ENCODE data around the gene ADCK2. TPM values are rescaled to one million over a fixed set of nuclear protein-coding genes. Genes with fewer than 3 reads are reported as not detected.
A peak's percentile ranks its signal among the peaks of the same experiment; 100 is the strongest.

Gene ADCK2
- total and polyA plus RNA-seq, 2 donors, result 10.4 to 17.8 TPM

GRCh38 chr7:140635345-140635744, 37.4 kb upstream of the ADCK2 start:
- 85% methylated on average over 5 of the region's 5 CpGs for WGBS
- no peak for DNase-seq (ENCODE audit: low read depth in 6 of 9, low spot score in 9 of 9)
- Histone ChIP-seq H3K36me3 (ENCODE audit: control insufficient read depth in 2 of 2, insufficient read depth in 2 of 2, low read length in 1 of 2) (no peaks in the 10 kb centered on the region), H3K27ac (ENCODE audit: low read depth in 1 of 2, low read length in 1 of 2) (no peak overlapping the region), H3K27me3 (ENCODE audit: control insufficient read depth in 2 of 2, insufficient read depth in 1 of 2, low read length in 1 of 2) (peaks cover 19 to 46% of the 10 kb centered on the region in 2 donors), H3K9me3 (ENCODE audit: control insufficient read depth in 2 of 2, insufficient read depth in 1 of 2, low read length in 1 of 2) (no peaks in the 10 kb centered on the region), H3K4me3 (ENCODE audit: low read length in 2 of 2) (no peak overlapping the region), H3K4me1 (ENCODE audit: control insufficient read depth in 2 of 2, insufficient read depth in 2 of 2, low read length in 2 of 2) (peaks cover 3 to 7% of the 10 kb centered on the region in 2 donors)

- Histone ChIP-seq H3K27me3 (ENCODE audit: control insufficient read depth in 2 of 2, insufficient read depth in 1 of 2, low read length in 1 of 2) (peaks cover 23 to 48% of the 10 kb centered on the region in 2 donors), H3K27ac (ENCODE audit: low read depth in 1 of 2, low read length in 1 of 2) (no peak overlapping the region), H3K9me3 (ENCODE audit: control insufficient read depth in 2 of 2, insufficient read depth in 1 of 2, low read length in 1 of 2) (no peaks in the 10 kb centered on the region), H3K4me1 (ENCODE audit: control insufficient read depth in 2 of 2, insufficient read depth in 2 of 2, low read length in 2 of 2) (peaks cover 3 to 7% of the 10 kb centered on the region in 2 donors), H3K36me3 (ENCODE audit: control insufficient read depth in 2 of 2, insufficient read depth in 2 of 2, low read length in 1 of 2) (no peaks in the 10 kb centered on the region), H3K4me3 (ENCODE audit: low read length in 2 of 2) (no peak overlapping the region)
- DNase-seq (ENCODE audit: low read depth in 6 of 9, low spot score in 9 of 9), result no peak
- 97% methylated on average over 5 of the region's 5 CpGs for WGBS
Observed at GRCh38 chr7:140635816-140636215, 36.9 kb upstream of the ADCK2 start.

- Histone ChIP-seq H3K27ac (ENCODE audit: low read depth in 1 of 2, low read length in 1 of 2) (no peak overlapping the region), H3K36me3 (ENCODE audit: control insufficient read depth in 2 of 2, insufficient read depth in 2 of 2, low read length in 1 of 2) (no peaks in the 10 kb centered on the region), H3K4me1 (ENCODE audit: control insufficient read depth in 2 of 2, insufficient read depth in 2 of 2, low read length in 2 of 2) (peaks cover 3 to 7% of the 10 kb centered on the region in 2 donors), H3K9me3 (ENCODE audit: control insufficient read depth in 2 of 2, insufficient read depth in 1 of 2, low read length in 1 of 2) (no peaks in the 10 kb centered on the region), H3K4me3 (ENCODE audit: low read length in 2 of 2) (no peak overlapping the region), H3K27me3 (ENCODE audit: control insufficient read depth in 2 of 2, insufficient read depth in 1 of 2, low read length in 1 of 2) (peaks cover 39 to 64% of the 10 kb centered on the region in 2 donors)
- 83% methylated on average over 3 of the region's 3 CpGs for WGBS
- no peak for DNase-seq (ENCODE audit: low read depth in 6 of 9, low spot score in 9 of 9)
Observed at GRCh38 chr7:140637400-140637799, 35.3 kb upstream of the ADCK2 start.

DNA sequence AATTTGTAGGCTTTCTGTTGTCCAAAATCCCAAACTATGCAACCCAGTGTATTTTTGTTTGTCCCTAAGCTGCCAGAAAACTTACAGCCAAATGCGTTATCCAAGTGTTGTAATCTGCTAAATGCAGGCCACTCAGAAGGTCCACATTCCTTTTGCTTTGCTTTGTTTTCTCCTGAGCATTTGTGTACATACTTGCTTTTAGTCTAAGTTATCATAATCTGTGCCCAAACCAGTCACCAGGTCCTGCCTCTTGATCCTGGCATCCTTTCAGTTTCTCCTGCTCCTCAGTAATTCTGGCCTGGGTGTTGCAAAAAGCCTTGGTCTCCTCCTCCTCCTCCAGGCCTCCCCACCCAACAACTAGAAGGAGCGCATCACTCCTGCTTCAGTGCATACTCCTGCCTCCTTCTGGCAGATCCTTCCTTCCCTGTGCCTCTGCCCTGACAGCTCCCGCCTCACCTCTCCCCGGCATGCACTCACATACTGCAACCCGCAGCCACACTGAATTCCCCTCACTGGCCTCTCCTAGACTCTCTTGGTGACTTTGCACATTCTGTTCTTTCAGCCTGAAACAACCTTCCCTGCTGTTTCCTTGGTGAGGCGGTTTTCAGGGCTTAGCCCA, 34.5 kb upstream of the ADCK2 start:
- DNase-seq (ENCODE audit: low read depth in 6 of 9, low spot score in 9 of 9), result no peak
- H3K9me3 ChIP-seq (ENCODE audit: control insufficient read depth in 2 of 2, insufficient read depth in 1 of 2, low read length in 1 of 2), result no peaks in the 10 kb centered on the region
- 95% methylated on average over 6 of the region's 6 CpGs for WGBS
- no peaks in the 10 kb centered on the region for H3K36me3 ChIP-seq (ENCODE audit: control insufficient read depth in 2 of 2, insufficient read depth in 2 of 2, low read length in 1 of 2)
- no peak overlapping the region for H3K4me3 ChIP-seq (ENCODE audit: low read length in 2 of 2)
- peaks cover 43 to 73% of the 10 kb centered on the region in 2 donors for H3K27me3 ChIP-seq (ENCODE audit: control insufficient read depth in 2 of 2, insufficient read depth in 1 of 2, low read length in 1 of 2)
- H3K27ac ChIP-seq (ENCODE audit: low read depth in 1 of 2, low read length in 1 of 2), result no peak overlapping the region
- peaks cover 3 to 7% of the 10 kb centered on the region in 2 donors for H3K4me1 ChIP-seq (ENCODE audit: control insufficient read depth in 2 of 2, insufficient read depth in 2 of 2, low read length in 2 of 2)

DNA sequence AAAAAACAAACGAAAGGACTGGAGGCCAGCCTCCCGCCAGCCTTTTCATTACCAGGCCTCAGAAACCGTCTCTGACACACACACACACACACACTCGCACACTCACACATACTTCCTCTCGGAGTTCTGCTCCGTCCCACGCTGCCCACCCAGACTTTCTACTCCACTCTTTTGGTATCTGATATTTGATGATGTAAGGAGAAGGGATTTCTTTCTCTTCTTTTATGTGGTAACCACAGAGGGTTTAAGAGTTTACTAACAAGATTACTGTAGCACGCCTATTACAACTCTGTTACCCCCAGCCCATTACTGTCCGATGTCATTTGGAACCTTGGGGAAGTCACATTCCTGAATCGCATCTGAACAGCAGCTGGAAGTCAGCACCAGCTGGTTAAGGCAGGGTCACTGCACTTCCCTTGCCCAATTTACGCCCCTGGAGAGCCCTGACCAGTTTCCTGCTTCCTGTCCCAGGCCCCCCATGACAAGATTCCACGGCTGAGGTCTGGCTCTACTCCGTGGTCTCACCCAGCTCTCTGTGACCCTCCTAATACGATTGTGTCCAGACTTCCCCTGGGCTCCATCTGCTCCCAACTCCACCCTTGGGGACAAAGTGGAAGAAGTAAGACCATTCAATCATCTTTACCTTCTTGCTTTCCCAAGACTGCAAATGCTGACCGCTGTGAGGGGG, 33.2 kb upstream of the ADCK2 start:
- Histone ChIP-seq H3K4me1 (ENCODE audit: control insufficient read depth in 2 of 2, insufficient read depth in 2 of 2, low read length in 2 of 2) (peaks cover 3 to 7% of the 10 kb centered on the region in 2 donors), H3K27me3 (ENCODE audit: control insufficient read depth in 2 of 2, insufficient read depth in 1 of 2, low read length in 1 of 2) (peaks cover 48 to 81% of the 10 kb centered on the region in 2 donors), H3K4me3 (ENCODE audit: low read length in 2 of 2) (peak overlapping the region; percentile 16 to 41), H3K27ac (ENCODE audit: low read depth in 1 of 2, low read length in 1 of 2) (peak overlapping the region in 1 of 2 donors; percentile 47), H3K9me3 (ENCODE audit: control insufficient read depth in 2 of 2, insufficient read depth in 1 of 2, low read length in 1 of 2) (no peaks in the 10 kb centered on the region), H3K36me3 (ENCODE audit: control insufficient read depth in 2 of 2, insufficient read depth in 2 of 2, low read length in 1 of 2) (no peaks in the 10 kb centered on the region)
- no peak for DNase-seq (ENCODE audit: low read depth in 6 of 9, low spot score in 9 of 9)
- 7% methylated on average over 15 of the region's 15 CpGs for WGBS

DNA sequence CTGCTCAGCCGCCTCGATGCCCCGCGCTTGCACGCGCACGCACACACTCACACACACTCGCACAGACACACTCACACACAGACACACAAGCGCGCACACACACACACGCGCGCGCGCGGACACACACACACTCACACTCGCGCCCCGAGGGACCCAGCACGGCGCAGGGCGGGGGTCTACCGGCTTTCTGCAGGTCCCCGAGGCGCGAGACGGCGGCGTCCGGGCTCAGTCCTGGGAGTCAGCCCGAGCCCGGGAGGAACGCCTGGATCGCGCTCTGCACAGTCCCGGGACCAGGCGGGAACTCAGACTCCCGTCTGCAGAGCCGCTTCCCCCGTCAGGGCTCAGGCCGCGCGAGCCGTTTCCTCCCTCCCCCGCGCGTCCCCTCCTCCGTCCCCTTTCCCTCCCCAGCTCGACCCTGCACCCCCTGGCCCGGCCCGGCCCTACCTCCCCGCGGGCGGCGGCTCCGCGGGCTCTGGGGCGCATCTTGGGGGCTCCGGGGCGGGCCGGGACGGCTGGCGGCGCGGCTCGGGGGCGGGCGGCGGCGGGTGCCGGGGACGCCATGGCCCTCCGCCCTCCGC, 32.6 kb upstream of the ADCK2 start:
- no peak for DNase-seq (ENCODE audit: low read depth in 6 of 9, low spot score in 9 of 9)
- Histone ChIP-seq H3K4me3 (ENCODE audit: low read length in 2 of 2) (peak overlapping the region; percentile 16 to 41), H3K9me3 (ENCODE audit: control insufficient read depth in 2 of 2, insufficient read depth in 1 of 2, low read length in 1 of 2) (no peaks in the 10 kb centered on the region), H3K4me1 (ENCODE audit: control insufficient read depth in 2 of 2, insufficient read depth in 2 of 2, low read length in 2 of 2) (peaks cover 3 to 7% of the 10 kb centered on the region in 2 donors), H3K27me3 (ENCODE audit: control insufficient read depth in 2 of 2, insufficient read depth in 1 of 2, low read length in 1 of 2) (peaks cover 48 to 86% of the 10 kb centered on the region in 2 donors), H3K36me3 (ENCODE audit: control insufficient read depth in 2 of 2, insufficient read depth in 2 of 2, low read length in 1 of 2) (no peaks in the 10 kb centered on the region), H3K27ac (ENCODE audit: low read depth in 1 of 2, low read length in 1 of 2) (peak overlapping the region in 1 of 2 donors; percentile 47)
- WGBS, result 1% methylated on average over 74 of the region's 74 CpGs

DNA sequence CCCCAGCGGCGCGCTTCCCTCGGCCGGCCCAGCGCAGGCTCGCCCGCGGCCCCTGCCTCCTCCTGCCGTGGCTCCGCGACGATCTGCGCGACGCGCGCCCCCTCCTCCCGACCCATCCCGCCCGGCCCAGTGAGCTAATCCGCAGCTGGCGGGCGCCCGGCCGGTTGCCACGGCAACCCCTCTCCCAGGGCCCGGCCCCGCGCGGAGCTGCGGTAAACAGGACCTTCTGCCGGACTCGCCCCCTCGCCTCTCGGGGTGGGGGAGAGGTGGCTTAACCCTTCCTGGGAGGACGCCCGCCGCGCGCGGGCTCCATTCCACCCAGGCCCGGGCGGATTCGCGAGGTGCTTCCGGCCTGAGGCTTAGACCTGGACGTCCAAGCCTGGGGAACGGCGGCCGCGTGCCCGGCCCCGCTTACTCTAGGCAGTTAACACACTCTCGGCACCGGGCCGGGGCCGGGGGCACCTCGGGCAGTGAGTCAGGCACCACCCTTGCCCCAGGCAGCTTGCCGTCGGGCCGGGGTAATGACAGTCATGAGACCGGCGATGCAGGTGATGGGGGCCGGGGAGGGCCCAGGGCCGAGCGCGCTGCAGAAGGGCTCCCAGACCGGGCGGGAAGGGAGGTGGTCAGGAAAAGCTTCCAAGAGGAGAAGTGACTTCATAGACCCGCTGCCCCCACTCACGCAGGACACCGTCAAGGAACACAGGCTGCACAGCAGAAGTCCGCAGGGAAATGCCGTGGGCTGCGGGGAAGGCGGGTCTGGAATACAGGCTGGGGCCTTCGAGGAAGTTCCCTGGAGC, 31.8 kb upstream of the ADCK2 start, which contains the start of gene DENND2A:
DENND2A (minus strand) TSS at position 87 of the 797 bp plus-strand sequence. CDS start 38,416 bp downstream, outside the sequence.
- Histone ChIP-seq H3K9me3 (ENCODE audit: control insufficient read depth in 2 of 2, insufficient read depth in 1 of 2, low read length in 1 of 2) (no peaks in the 10 kb centered on the region), H3K27me3 (ENCODE audit: control insufficient read depth in 2 of 2, insufficient read depth in 1 of 2, low read length in 1 of 2) (peaks cover 48 to 86% of the 10 kb centered on the region in 2 donors), H3K4me3 (ENCODE audit: low read length in 2 of 2) (peak within 1 kb of the TSS; percentile 18 to 41), H3K4me1 (ENCODE audit: control insufficient read depth in 2 of 2, insufficient read depth in 2 of 2, low read length in 2 of 2) (peaks cover 3 to 7% of the 10 kb centered on the region in 2 donors), H3K27ac (ENCODE audit: low read depth in 1 of 2, low read length in 1 of 2) (peak within 1 kb of the TSS in 1 of 2 donors; percentile 57), H3K36me3 (ENCODE audit: control insufficient read depth in 2 of 2, insufficient read depth in 2 of 2, low read length in 1 of 2) (no peaks in the 10 kb centered on the region)
- 6% methylated on average over 77 of the region's 78 CpGs for WGBS
- no peak for DNase-seq (ENCODE audit: low read depth in 6 of 9, low spot score in 9 of 9)

- Histone ChIP-seq H3K4me1 (ENCODE audit: control insufficient read depth in 2 of 2, insufficient read depth in 2 of 2, low read length in 2 of 2) (peaks cover 3 to 7% of the 10 kb centered on the region in 2 donors), H3K9me3 (ENCODE audit: control insufficient read depth in 2 of 2, insufficient read depth in 1 of 2, low read length in 1 of 2) (no peaks in the 10 kb centered on the region), H3K4me3 (ENCODE audit: low read length in 2 of 2) (no peak overlapping the region), H3K36me3 (ENCODE audit: control insufficient read depth in 2 of 2, insufficient read depth in 2 of 2, low read length in 1 of 2) (no peaks in the 10 kb centered on the region), H3K27ac (ENCODE audit: low read depth in 1 of 2, low read length in 1 of 2) (no peak overlapping the region), H3K27me3 (ENCODE audit: control insufficient read depth in 2 of 2, insufficient read depth in 1 of 2, low read length in 1 of 2) (peaks cover 48 to 82% of the 10 kb centered on the region in 2 donors)
- DNase-seq (ENCODE audit: low read depth in 6 of 9, low spot score in 9 of 9), result no peak
- 45% methylated on average over 15 of the region's 15 CpGs for WGBS
Observed at GRCh38 chr7:140641524-140642195, 31.1 kb upstream of the ADCK2 start.

Measured in thymus (tissue), 11 donors.